ENCODE measurements around the gene GIT1.

GRCh38 chr17:29628644-29629043 lies 39.2 kb upstream of the GIT1 start:
- TF ChIP-seq, protein P1, sequence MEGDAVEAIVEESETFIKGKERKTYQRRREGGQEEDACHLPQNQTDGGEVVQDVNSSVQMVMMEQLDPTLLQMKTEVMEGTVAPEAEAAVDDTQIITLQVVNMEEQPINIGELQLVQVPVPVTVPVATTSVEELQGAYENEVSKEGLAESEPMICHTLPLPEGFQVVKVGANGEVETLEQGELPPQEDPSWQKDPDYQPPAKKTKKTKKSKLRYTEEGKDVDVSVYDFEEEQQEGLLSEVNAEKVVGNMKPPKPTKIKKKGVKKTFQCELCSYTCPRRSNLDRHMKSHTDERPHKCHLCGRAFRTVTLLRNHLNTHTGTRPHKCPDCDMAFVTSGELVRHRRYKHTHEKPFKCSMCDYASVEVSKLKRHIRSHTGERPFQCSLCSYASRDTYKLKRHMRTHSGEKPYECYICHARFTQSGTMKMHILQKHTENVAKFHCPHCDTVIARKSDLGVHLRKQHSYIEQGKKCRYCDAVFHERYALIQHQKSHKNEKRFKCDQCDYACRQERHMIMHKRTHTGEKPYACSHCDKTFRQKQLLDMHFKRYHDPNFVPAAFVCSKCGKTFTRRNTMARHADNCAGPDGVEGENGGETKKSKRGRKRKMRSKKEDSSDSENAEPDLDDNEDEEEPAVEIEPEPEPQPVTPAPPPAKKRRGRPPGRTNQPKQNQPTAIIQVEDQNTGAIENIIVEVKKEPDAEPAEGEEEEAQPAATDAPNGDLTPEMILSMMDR (IDR thresholded peaks at IDR 0.05) = no peak
- TF ChIP-seq POLR2A (IDR thresholded peaks at IDR 0.05) = no peak
